Fibroblast of skin of abdomen (primary cell): ENCODE measurements around the gene CLDN7.

Experiments
- DNase-seq: peaks from one replicate; pipeline ENCODE4 v3.0.0-alpha.2; 2013

CLDN7 gene

GRCh38 chr17:7218166-7218565, 44.1 kb downstream of the CLDN7 start:
- no peak for DNase-seq

GRCh38 chr17:7217113-7217987, 44.9 kb downstream of the CLDN7 start:
- DNase-seq, result peak; percentile 83

GRCh38 chr17:7216242-7217112, 45.8 kb downstream of the CLDN7 start:
- DNase-seq, result no peak

- DNase-seq, result no peak
Measured at GRCh38 chr17:7215652-7216180, 46.6 kb downstream of the CLDN7 start.

- DNase-seq, result no peak
Measured at GRCh38 chr17:7215136-7215638, 47.1 kb downstream of the CLDN7 start.

- DNase-seq, result peak; percentile 97
Measured at GRCh38 chr17:7214300-7215135, 47.8 kb downstream of the CLDN7 start.

GRCh38 chr17:7213895-7214299, 48.4 kb downstream of the CLDN7 start:
- DNase-seq, result peak; percentile 75

GRCh38 chr17:7211491-7212273, 50.6 kb downstream of the CLDN7 start:
- no peak for DNase-seq
